Placental pericyte (primary cell): ENCODE measurements around the gene EPHA6. TPM values are rescaled to one million over a fixed set of nuclear protein-coding genes. Genes with fewer than 3 reads are reported as not detected.

Experiments used
- total RNA-seq: library from RNA; depleted of rRNA; stranded (reverse); fragments of >200 nt; gene quantifications from 2 replicates; pipeline ENCODE4 v1.2.3, GENCODE V29; 2012

Gene EPHA6
- 0.22 and 2.6 TPM in 2 replicates for total RNA-seq

DNA sequence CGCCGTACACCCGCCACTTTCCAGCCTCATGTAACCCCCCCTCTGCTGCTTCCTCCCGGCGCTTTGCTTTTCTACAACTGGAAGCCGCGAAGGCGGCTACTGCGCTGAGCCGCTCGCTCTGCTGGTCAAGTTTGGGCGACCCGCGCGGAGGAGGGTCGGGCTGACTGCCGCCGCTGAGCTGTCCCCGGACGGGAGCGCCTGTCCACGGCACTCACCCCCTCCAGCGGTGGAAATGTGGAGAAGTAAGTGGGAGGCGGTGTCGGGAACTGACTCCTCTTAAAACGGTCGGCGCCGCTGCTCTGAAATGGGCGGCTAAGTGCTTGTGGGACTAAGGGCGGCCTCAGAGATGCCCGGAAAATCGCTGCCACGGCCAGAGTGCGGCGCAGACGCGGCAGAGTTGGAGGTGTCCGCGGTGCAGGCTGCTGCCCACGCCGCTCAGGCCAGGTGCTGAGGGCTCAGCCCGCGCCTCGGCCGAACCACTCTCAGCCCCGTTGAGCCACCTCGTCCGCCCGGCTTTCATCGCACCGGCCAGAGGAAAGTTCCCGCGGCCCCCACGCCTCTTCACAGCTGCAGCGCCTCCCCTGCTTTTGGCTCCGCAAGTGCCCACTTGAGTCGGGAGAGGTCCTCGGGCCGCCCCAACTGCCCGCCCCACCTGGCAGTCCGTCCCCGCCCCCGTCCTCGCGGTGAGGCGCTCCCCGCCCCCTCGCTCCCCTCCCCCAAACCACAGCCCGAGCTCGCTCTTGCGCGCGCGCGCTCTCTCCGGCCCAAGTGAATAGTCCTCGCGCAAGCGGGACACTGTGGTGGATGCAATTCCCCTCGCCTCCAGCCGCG lies at the start of gene EPHA6:
EPHA6 (plus strand) TSS at position 775 of the 831 bp plus-strand sequence.

GRCh38 chr3:97764407-97765238 lies 950.2 kb downstream of the EPHA6 start, which contains the start of gene ARL6:
Gene ARL6 (plus strand): TSS chr3:97764758. CDS start chr3:97768108, 3,350 bp downstream.

